GM15510 (cell line): ENCODE results near the gene PPP2R2C.

Experiments used
- POLR2A ChIP-seq: IDR thresholded peaks from 3 replicates; pipeline ENCODE4 v1.6.1; 2011; ENCODE audit warnings: borderline replicate concordance; ENCODE audit not compliant: insufficient read length; ENCODE audit errors: extremely low read depth

The PPP2R2C gene

DNA sequence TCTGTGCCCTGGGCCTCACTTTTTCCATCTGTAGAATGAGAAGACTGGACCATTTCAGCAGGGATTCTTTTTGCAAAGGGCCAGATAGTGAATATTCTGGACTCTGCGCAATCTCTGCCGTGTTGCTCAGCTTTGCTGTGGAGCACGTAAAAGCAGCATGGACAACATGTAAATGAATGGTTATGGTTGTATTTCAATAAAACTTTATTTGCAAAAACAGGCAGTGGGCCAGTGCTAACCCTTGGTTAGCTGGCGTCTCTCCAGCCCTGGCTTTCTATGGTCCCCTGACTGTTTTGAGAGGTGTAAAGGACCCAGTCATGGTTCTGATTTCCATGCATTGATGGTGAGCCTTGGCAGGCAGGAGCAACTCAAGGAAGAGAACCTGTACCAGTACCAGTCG, 184.1 kb downstream of the PPP2R2C start:
- TF ChIP-seq POLR2A: no peak

DNA sequence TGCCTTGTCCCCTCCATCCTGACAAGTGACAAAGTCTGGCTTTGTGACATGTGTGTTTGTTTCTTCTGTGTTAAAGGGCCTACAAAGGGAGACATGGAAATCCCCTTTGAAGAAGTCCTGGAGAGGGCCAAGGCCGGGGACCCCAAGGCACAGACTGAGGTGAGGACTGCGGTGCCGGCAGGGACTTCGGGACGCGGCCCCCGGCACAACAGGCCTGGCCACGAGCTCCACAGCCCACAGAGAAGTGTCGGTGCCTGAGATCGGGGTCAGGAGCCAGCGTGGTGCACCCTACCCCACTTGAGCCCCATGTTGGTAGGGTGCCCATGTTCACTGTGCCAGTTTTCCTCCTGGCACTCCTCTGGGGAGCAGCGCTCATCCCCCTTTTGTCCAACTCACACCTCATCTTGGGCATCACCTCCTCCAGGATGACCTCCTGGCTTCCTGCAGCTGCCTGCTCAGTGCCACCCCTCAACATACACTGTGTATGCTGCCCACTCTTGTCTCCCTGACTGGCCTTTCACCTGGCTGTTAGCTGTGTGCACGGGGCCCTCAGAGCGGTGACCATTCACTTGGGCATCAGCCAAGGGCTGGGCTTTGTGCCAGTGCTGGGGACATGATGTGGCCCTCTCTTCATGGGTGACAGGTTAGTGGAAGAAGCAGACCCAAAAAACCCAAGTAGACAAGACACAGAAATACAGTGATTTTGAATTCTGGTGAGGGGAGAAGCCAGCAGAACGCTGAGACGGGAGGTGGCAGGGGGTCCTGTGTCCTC, 185.2 kb downstream of the PPP2R2C start:
- TF ChIP-seq POLR2A: no peak

DNA sequence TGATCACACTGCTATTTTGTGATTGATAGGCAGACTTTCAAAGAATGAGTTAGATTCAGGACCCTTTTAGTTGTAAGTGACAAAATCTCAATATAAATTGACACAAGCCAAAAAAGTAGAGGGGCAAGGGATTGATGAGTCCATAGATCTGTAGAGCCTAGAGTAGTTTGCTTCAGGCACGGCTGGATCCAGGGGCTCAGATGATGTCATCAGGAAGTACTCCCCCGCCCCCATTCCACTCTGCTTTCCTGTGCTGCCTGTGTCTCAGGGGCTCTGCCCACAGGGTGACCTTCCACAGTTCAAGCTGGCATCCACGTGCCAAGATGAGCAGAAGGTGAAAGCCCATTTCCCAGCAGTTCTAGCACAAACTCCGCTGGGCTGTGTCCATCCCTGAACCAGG, 189.1 kb downstream of the PPP2R2C start:
- no peak for TF ChIP-seq POLR2A

DNA sequence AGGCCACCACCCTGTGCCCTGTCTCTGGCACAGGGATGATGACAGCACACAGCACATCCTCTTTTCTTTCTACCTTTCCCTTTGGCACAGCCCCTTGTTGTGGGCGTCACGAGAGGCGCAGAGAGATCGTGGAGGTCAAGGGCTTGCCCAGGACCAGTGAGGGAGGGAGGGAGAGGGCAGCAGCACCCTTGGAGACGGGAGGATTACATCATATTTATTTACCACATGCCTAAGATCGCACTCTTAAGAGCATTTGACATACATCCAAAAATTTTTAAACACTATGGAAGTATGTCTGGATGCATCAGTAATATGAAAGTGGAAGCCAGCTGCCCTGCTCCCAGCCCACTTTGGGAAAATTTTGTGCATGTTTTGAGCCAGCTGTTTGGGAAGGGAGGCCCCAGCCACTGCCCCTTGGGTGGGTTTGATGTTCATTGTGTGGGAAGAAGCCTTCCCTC, 190.1 kb downstream of the PPP2R2C start:
- no peak for TF ChIP-seq POLR2A

DNA sequence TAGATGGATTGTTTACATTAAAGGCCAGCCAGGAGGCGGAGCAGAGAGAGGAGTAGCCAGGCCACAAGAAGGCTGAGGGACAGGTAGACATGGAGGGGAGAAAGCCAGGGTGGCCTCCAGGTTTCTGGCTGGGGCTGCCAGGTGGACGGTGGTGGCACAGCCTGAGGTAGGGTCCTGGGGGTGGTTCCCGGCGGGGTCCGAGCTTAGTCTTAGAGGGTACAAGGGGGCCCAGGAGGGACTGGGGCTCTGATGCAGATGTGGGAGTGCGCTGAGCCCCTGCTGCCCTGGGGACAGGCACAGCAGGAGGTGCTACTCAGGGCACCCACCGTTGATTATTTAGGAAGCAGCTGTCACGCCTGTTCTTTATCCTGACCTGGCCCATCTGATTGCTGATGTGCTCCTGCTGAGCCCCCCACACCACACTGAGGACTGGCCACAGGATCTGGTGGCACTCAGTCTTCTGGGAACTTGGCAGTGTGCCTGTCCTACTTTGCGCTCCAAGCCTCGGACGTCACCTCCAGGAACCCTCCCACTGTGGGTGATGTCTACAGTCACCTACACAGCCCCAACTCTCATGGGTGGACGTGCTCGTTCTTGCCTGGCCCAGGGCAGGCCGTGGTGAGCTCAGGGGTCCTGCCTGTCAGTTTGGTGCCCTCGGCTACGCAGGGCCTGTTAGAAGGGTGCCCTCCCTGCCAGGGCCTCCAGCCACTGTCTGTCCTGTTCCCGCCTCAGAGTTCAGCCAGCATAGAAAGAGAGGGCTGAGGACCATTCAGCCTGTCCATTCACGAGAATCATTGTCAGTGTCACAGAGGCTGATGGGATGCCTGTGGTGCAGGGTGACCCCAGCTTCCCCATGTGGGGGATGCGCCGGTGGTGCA, 190.7 kb downstream of the PPP2R2C start:
- no peak for TF ChIP-seq POLR2A

DNA sequence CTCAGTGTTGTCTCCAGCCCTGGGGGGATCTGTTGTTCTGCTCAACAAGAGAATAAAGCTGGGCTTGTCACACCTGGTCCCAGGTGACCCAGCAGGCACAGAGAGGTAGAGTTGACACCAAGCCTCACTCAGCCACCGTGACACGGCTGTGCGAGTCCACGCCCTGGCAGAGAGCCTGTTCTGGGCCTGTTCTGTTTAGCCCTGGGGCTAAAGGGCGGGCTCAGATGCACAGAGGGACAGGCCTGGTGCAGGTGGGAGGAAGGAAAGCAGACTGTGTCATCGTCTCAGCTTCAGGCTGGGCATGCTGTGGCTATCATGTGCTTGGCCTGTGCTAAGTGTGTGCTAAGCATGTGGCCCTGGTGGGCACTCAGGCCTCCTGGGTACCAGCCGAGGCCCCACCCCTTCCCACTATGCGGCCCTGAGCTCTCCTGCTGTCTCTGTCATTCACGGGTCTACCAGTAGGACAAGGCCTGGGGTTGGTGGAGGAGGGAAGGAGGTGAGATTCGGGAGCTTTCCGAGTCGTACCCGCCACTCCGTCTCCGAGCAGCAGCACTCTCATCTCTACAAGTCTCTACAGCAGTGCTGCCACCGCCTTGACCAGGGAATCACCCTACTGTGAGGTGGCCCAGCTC, 191.9 kb downstream of the PPP2R2C start:
- TF ChIP-seq POLR2A: no peak

DNA sequence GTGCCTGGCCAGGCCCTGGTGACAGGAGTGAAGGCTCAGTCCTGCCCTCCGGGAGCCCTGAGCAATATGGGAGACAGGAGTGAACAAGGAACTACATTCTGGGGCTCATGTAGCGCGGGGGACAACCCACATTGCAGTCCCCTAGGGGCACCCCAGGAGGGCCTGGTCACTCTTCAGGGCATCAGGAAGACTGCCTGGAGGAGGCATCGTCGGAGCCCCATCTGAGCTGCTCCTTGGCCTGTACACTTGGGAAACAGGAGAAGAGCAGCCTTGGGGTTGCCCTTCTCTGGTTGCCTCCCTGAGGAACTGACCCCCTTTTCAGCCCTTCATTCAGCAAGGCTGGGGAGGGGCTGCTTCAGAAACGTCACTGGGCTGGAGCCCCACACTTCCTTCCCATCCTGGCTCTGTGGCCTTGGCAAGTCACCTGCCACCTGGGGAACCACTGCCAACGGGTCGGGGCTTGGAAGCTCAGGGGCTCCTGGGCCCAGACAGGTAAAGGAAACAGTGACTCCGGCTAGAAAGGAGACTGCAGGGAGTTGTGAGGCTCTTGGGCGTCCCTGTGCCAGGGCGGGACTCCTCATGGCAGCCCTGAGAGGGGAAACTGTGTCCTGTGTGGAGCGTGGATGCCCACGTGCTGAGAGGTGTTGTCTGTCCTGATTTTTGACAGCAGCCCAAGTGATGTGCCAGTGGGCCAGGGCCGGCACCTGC, 192.7 kb downstream of the PPP2R2C start:
- no peak for TF ChIP-seq POLR2A

DNA sequence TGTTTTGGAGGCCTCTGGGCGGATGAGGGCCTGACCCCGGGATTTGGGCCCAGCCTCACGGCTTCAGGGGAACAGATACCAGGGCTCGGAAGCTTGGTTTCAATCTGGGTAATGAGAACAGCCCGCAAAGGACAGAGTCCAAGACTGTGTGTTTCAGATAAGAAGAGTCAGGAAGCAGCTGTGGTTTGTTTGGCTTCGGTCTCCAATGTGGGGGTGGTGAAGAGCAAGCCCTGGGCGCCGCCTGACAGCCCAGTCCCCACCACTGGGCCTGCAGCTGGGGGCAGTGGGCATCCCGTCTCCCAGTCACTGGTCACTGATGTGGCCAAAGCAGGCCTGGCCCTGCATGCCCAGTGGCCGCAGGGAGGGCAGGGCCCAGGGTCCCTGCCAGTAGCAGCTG, 193.6 kb downstream of the PPP2R2C start:
- TF ChIP-seq POLR2A: no peak

DNA sequence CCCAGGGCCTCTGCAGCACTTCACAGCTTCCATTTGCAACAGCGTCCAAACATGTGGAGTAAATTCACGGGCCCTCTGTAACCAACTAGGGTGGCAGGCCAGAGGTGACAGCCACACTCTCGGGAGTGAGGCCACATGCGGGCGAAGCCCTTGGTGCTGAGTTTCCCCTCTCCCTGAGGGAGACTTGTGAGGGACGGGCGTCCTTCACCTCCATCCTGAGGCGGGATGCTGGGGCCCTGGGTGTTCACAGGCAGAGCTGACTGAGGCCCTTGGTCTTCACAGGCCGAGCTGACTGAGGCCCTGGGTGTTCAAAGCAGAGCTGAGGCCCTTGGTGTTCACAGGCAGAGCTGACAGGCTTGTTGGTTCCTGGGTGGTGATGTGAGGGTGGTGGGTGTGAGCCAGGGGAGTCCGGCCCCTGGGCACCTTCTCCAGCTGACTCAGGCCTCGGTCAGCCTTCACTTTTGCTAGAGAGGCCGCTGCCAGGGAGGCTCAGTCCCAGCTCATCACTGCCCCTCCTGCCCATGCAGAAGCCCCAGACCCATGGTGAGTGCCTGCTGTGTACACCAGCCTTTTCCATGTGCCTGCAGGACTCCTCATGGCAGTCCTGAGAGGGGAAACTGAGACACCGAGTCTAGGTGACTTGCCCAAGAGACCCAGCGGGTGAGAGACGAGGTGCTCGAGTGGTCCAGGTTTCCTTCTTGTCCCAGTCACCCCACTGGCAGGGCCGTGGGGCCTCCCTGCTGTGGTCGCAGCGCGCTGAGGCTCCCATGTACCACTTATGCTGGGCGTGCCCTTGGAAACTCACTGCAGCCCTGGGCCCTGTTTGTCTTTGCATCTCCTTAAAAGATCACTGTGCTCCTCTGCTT, 194.2 kb downstream of the PPP2R2C start:
- no peak for TF ChIP-seq POLR2A

DNA sequence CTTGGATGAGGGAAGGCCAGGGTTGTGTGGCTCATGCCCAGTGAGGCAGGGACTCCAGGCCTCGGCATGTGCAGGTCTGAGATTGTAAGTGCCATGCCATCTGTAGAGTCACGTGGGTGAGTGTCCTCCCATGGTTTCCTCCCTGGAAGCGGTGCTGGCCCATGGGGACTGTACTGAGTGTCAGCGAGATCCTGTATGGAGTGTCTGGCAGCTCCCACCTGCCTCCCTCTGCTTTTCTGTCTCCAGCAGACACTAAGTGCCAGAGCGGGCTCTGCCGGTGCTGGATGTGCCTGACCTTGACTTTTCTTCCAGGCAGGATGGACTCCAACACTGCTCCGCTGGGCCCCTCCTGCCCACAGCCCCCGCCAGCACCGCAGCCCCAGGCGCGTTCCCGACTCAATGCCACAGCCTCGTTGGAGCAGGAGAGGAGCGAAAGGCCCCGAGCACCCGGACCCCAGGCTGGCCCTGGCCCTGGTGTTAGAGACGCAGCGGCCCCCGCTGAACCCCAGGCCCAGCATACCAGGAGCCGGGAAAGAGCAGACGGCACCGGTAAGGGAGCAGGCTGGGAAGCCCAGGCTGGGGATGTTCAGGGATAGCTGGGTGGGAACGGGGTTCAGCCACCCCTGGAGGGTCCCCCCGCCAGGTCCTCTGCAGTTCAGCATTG, 195.1 kb downstream of the PPP2R2C start:
- TF ChIP-seq POLR2A: no peak

DNA sequence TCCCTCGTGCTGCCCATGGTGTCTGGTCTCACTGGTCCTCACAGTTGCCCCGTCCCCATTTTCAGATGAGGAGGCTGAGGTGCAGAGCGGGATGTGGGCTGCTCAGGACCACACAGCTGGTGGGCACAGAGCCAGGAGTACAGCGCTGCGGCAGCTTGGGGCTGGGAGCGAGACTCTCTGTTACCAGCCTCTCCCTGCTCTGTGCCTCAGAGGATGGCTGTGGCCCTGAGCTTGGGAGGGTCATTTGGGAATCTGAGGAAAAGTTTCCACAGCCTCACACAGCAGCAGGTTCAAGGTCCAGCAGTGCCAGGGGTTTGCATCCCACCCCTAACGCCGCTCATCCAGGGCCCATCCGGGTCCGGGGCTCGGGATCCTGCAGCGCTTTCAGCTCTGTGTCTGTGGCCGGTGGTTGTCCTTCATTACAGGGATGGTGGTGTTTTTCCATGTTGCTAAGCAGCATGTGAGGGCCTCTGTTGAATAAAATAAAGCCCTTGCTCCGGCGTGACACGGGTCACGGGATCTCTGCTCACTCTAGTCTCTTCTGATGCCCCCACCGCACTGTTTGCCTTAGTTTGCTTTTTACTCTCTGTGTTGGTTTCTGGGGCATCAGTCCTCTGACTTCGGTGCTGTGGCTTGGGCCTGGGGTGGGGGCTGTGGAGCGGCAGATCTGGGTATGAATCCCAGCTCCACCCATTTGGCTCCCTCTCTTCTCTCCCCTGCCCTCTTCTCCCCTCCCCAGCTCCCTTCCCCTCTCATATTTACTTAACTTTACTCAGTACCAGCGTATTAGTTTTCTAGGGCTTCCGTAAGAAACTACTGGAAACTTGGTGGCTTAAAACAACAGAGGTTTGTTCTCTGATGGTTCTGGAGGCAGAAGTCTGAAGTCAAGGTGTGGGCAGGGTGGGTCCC, 196.3 kb downstream of the PPP2R2C start:
- no peak for TF ChIP-seq POLR2A

DNA sequence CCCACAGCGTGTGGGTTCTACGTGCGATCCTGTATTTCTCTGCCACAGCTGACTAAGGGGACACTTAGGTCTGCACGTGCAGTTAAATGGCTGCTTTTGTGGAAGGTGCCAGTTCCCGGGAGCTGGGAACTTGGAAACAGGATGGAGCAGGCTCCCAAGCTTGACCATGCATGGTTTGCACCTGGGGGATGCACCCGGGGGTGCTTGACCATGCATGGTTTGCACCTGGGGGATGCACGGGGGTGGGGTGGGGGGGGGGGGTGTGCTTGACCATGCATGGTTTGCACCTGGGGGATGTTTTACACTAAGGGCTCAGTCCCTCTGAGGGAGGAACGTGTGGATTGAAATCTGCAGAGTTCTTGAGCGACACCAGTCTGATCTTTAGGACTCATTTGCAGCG, 197.1 kb downstream of the PPP2R2C start:
- TF ChIP-seq POLR2A: no peak
